Fibroblast of skin of right biceps (primary cell): ENCODE measurements around the gene CLOCK.

ENCODE experiments used
- DNase-seq: peaks from one replicate; pipeline ENCODE4 v3.0.0-alpha.2; 2013

Gene CLOCK

GRCh38 chr4:55409468-55410171 is 137.1 kb downstream of the CLOCK start:
- DNase-seq, result peak; percentile 65

DNA sequence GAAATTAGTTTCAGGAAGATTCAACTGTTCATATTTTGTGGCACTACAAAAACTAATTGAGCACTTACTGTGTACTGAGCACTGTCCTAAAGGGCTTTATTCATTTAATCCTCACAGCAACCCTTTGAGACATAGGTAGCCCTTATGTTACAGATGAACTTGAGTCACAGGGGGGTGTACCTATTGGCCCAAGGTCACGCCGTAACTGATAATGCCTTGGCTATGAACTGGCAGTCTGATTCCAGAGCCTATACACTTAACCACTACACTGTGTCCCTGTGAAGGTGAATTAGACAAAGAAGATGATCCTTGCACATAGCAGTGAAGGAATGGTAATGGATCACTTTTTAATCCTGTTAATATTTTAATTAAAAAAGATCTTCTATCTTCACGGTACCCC is 138.9 kb downstream of the CLOCK start:
- DNase-seq, result no peak

- DNase-seq, result no peak
These were observed 139.6 kb downstream of the CLOCK start for GRCh38 chr4:55407119-55407518.

DNA sequence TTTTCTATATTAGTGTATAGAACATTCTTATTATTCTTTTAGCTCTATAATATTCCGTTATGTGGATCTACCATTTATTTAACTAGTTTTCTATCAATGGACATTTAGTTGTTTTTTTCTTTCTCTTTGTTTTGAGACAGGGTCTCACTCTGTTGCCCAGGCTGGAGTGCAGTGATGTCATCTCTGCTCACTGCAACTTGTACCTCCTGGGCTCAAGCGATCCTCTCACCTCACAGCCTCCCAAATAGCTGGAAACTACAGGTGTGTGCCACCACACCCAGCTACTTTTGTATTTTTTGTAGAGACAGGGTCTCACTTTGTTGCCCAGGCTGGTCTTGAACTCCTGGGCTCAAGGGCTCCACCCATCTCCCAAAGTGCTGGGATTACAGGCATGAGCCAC is 140.2 kb downstream of the CLOCK start:
- DNase-seq, result no peak

- DNase-seq, result no peak
These were observed 141.6 kb downstream of the CLOCK start for GRCh38 chr4:55405073-55405472.

- DNase-seq, result no peak
These were observed 147.1 kb downstream of the CLOCK start for GRCh38 chr4:55399581-55399980.

DNA sequence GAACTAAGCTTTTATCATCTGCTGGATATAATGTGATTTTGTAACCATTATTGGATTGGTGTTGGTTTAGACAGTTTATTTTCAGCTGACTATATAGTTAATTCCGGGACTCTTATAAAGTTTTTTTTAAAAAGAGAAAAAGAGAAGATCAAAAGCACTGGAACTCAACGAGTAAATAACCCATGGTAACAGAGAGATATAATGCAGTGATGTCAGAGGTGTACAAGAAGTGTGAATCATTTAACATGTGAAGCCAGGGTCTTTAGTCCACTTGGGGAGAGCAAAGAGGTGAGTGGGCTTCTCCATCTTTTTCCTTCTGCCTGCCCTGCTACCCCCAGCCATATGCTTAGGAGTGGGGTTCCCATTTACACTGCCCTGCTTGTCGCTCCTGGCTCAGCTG is 147.7 kb downstream of the CLOCK start:
- DNase-seq, result no peak

GRCh38 chr4:55398461-55398860 is 148.2 kb downstream of the CLOCK start:
- peak; percentile 33 for DNase-seq

DNA sequence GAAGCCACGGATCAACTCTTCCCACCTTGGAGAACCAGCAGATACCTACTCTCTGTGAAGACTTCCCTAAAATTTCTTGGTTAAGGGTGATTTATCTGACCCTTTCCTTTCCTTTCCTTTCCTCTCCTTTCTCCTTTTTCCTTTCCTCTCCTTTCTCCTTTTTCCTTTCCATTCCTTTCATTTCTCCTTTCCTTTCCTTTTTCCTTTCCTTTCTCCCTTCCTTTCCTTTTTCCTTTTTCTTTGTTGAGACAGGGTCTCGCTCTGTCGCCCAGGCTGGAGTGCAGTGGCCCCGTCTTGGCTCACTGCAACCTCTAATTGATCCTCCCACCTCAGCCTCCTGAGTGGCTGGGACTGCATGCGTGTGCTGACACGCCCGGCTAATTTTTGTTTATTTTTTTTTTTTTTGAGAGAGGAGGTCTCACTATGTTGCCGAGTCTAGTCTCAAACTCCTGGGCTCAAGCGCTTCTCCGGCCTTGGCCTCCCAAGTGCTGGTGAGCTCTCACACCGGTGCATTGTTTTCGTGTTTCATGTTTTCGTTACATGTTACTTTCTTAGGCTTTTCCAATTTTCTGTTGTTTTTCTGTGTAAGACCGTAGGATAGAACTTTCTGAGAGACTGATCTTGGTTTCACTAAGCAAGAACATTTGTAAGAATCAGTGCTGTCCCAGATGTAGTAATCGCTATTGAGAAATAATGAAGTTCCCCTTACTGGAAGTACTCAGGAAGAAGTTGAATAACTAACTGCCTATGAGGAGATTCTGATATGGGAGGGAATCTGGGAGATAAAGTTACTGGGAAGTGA is 149.0 kb downstream of the CLOCK start:
- DNase-seq, result peak; percentile 40

DNA sequence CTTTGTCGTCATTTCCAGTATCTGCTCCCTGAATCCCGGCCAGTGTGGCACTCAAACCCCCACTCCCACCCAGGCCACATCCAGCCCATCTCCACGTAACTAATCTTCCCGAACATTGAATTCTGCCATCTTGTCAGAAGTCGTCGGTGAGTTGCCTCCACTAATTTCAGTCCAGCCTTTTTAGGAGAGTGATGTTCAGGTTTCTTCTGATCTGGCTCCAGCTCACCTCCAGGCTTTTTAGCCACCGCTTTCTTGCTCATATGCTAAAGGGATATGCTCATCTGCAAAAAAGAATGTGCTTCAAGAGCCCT is 149.6 kb downstream of the CLOCK start:
- DNase-seq, result peak; percentile 38

DNA sequence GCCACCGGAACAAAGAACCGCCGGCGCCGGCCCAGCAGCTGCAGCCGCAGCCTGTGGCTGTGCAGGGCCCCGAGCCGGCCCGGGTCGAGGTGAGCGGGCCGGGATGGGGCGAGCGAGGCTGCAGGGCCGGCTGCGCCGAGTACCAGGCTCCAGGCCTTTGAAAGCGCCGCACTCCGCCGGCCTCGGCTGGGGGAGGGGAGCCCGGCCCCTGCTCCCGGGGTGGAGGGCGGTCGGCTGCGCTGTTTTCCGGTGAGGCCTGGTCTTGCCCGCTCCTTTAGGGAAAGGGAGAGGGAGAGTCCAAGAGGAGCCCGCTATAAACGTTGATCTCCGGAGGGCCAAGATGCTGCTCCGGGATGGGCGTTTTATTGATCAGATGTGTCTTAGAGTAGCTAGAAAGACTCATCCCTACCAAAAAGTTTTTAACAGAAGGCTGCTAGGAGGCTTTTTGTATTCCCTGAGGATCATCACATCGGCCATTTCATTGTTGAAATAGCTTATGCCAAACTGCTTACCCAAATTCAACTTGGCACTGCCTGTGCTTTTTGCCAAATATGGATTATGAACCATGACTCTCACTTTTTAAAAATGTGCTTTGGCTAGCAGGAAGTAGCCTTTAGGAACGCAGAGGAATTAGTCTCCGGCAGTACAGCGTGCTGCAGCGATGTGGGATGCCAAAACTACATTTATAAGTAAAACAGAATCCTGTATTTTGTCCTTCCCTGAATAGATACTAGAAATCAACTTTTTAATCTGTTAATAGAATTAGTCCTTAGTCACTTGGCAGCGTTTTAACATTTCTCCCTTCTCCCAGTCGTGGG is 150.2 kb downstream of the CLOCK start:
- peak; percentile 58 for DNase-seq

DNA sequence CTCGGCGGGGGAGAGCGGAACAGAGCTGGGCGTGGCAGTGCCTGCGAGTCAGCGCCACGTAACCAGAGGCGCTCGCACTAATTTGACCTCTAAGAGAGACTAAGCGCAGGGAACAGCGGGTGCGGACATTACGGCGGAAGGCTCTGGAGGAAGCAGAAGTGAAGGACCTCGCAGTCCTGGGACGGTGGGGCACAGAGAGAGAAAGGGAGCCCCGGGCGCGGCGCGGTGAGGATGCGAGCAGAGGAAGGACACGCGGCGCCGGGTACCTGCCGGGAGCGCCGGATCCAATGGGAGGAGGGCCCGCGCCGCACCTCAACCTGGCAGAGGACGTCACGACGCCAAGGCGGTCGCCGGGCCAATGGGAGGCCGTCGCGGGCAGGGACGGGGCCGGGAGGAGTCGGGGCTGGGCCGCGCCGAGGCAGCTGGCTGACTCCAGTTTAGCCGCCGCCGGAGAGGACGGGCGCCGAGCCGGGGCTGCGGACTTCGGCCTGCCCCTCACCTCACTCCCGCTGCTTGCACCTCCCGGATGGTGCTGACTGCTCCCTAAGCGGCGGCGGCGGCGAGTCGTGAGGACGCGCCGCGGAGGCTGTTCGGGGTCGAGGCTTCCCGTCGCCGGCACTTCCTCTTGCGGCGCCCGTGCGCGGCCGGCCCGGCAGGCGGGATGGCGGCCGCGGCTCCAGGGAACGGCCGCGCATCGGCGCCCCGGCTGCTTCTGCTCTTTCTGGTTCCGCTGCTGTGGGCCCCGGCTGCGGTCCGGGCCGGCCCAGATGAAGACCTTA is 151.0 kb downstream of the CLOCK start, which contains the start of gene TMEM165:
TSS of gene TMEM165 (plus strand) at position 429 of the 779 bp plus-strand sequence. CDS start at position 662, 233 bp downstream.
- DNase-seq, result peak; percentile 88

- no peak for DNase-seq
These were observed 151.5 kb downstream of the CLOCK start for GRCh38 chr4:55395218-55395528.

GRCh38 chr4:55393461-55394320 is 153.0 kb downstream of the CLOCK start:
- no peak for DNase-seq

- DNase-seq, result no peak
These were observed 159.9 kb downstream of the CLOCK start for GRCh38 chr4:55386840-55387239.

DNA sequence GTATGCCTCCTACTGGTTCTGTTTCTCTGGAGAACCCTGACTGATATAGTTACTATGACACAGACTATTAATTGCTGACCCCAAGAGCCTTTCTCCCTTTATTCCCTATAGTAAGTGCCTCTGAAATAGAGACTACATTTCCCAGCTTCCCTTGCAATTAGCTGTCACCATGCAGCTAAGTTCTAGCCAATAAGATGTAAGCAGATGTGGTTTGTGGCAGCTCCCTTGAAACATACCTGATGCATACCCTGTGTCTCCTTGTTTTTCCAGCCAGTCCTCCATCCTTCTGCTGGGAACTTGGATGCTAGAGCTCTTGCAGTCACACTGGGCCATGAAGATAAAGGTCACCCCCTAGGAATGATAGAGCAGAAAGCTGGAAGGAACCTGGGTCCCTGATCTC is 160.6 kb downstream of the CLOCK start:
- peak; percentile 28 for DNase-seq

- DNase-seq, result peak; percentile 21
These were observed 161.5 kb downstream of the CLOCK start for GRCh38 chr4:55385201-55385649.

DNA sequence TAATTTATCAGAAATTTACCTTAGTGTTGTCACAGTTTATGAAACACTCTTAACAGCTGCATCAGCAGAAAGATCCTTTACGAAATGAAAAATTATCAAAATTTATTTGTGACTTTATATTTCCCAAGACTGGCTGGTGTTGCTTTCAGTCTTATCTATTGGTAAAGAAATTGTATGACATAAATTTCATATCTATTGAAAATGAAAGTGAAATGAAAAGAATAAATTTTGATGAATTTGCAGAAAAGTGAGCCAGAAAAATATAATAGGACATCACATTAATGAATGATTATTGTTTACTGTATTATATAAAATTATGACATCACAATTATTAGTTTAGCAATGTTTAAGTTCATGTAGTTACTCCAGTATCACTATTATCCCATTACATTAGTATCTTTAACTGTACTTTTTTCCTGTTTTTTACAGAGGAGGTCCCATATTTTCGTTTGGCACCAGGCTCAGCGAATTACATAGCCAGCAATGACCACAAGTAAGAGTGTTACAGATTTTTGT is 164.2 kb downstream of the CLOCK start:
- no peak for DNase-seq

- no peak for DNase-seq
These were observed 165.2 kb downstream of the CLOCK start for GRCh38 chr4:55381502-55381901.

DNA sequence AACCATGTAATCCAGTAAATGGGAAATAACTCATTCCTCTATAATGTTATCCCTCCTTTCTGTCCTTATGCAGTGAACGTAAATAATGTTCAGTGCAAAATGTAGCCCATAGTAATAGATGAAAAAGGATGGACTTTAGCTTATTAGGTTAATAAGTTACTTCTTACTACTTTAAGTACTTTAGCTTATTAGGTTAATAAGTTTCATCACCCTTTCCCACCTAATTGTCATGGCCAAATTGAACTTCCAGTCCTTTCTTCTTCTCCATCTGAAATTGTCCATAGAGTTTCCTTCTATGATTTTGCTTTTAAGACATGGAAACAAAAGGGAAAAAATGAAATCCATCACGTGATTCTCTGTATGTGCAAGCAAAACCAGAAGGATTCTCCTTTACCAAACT is 166.1 kb downstream of the CLOCK start:
- DNase-seq, result no peak

DNA sequence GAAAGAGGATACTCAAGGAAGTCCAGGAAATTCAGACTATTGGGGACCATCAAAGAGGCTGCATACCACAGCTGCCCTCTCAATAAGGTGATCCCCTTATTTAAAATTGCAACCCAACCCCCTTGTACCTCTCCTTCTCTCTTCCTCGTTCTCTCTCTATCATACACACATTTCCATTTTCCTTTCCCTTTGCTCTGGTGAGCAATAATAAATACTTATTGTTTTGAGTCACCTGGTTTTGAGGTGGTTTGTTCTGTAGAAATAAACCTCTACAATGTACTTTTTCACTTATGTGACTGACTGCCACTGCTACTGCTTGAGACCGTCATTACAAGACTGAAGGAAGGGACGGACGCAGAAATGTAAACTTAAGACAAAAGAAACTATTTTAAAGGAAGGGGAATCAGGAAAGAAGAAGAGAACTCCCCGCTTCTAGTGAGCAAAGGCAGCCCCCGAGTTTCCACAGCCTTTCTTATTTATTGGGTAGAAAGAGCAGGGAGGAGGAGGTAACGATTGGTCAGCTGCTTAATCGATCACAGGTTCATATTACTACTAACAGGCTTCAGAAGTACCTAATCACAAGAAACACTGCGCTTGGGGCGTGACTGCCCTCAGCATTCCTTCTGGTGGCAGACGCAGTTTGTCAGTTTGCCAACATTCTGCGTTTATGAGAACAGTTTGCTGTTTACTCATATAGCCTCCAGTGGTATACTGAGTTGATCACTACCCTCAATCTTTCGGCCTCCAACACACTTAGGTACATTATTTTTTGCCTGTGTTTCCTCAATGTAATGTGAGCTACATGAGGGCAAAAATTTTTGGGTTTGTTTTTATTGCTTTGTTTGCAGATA is 167.9 kb downstream of the CLOCK start:
- DNase-seq, result peak; percentile 55
